SU-DHL-6 (cell line): ENCODE data around the gene SAP25.

Source experiments
- H2AFZ ChIP-seq: fragments of 200-600 bp; sonication (generic); 2 replicates; pipeline ENCODE4 v1.6.1; 2014; ENCODE audit warnings: low read depth, mild to moderate bottlenecking, moderate library complexity, mixed read lengths, antibody characterized with exemption, low read length; ENCODE audit not compliant: severe bottlenecking
- H3F3A ChIP-seq: fragments of 200-600 bp; shearing (Covaris generic); 2 replicates; pipeline ENCODE4 v1.6.0; 2016; ENCODE audit warnings: antibody characterized with exemption, mild to moderate bottlenecking; ENCODE audit not compliant: insufficient read depth
- H3K27ac ChIP-seq: fragments of 200-600 bp; sonication (generic); 2 replicates; pipeline ENCODE4 v1.5.1; 2016; ENCODE audit warnings: low read depth, mild to moderate bottlenecking, low read length, moderate library complexity, mixed read lengths
- H3K27me3 ChIP-seq: fragments of 200-600 bp; sonication (generic), shearing (Covaris generic); 2 replicates; pipeline ENCODE4 v1.6.0; 2014; ENCODE audit warnings: mild to moderate bottlenecking, low read length
- H3K36me3 ChIP-seq: fragments of 200-600 bp; sonication (generic); 2 replicates; pipeline ENCODE4 v1.6.1; 2014; ENCODE audit warnings: mild to moderate bottlenecking, low read length, mixed read lengths
- H3K4me2 ChIP-seq: fragments of 300-600, 200-600 bp; shearing (Covaris generic), sonication (generic); 2 replicates; pipeline ENCODE4 v1.6.0; 2014; ENCODE audit warnings: low read length, low read depth, mild to moderate bottlenecking; ENCODE audit not compliant: poor library complexity, severe bottlenecking
- H3K4me3 ChIP-seq: fragments of 200-600 bp; sonication (generic); 2 replicates; pipeline ENCODE4 v1.5.1; 2014; ENCODE audit warnings: antibody characterized with exemption, low read length, mild to moderate bottlenecking, mixed read lengths; ENCODE audit not compliant: insufficient read depth, poor library complexity, severe bottlenecking
- H3K79me2 ChIP-seq: fragments of 200-600 bp; sonication (generic); 2 replicates; pipeline ENCODE4 v1.6.1; 2014; ENCODE audit warnings: mild to moderate bottlenecking, low read length, moderate library complexity; ENCODE audit not compliant: insufficient read depth
- H3K9ac ChIP-seq: fragments of 200-600 bp; sonication (generic); 2 replicates; pipeline ENCODE4 v1.7.0; 2014; ENCODE audit warnings: mild to moderate bottlenecking, low read length
- H3K9me2 ChIP-seq: fragments of 200-600 bp; sonication (generic); replicated peaks from 2 replicates; pipeline ENCODE4 v1.6.1; 2014; ENCODE audit warnings: low read length; ENCODE audit not compliant: insufficient read depth
- H3K9me3 ChIP-seq: fragments of 200-600 bp; sonication (generic); 2 replicates; pipeline ENCODE4 v1.6.1; 2014; ENCODE audit warnings: low read length, mixed read lengths; ENCODE audit not compliant: insufficient read depth
- H4K20me1 ChIP-seq: fragments of 200-600 bp; sonication (generic); 2 replicates; pipeline ENCODE4 v1.6.1; 2014; ENCODE audit warnings: low read depth, mild to moderate bottlenecking, antibody characterized with exemption, low read length, moderate library complexity, mixed read lengths
- EZH2phosphoT487 ChIP-seq: fragments of 200-600 bp; sonication (generic), shearing (Covaris generic); conservative IDR thresholded peaks from 2 replicates; pipeline ENCODE4 v1.6.1; 2018; ENCODE audit warnings: mild to moderate bottlenecking, antibody characterized with exemption, low read length, moderate library complexity, mixed read lengths
- TF ChIP-seq, protein P1 (sequence below): fragments of 200-600 bp; sonication (generic); IDR thresholded peaks from one replicate; pipeline ENCODE4 v1.5.1; 2017; ENCODE audit warnings: antibody characterized with exemption, mild to moderate bottlenecking, low read length, moderate library complexity; ENCODE audit not compliant: insufficient read depth, poor library complexity, severe bottlenecking

Gene SAP25

DNA sequence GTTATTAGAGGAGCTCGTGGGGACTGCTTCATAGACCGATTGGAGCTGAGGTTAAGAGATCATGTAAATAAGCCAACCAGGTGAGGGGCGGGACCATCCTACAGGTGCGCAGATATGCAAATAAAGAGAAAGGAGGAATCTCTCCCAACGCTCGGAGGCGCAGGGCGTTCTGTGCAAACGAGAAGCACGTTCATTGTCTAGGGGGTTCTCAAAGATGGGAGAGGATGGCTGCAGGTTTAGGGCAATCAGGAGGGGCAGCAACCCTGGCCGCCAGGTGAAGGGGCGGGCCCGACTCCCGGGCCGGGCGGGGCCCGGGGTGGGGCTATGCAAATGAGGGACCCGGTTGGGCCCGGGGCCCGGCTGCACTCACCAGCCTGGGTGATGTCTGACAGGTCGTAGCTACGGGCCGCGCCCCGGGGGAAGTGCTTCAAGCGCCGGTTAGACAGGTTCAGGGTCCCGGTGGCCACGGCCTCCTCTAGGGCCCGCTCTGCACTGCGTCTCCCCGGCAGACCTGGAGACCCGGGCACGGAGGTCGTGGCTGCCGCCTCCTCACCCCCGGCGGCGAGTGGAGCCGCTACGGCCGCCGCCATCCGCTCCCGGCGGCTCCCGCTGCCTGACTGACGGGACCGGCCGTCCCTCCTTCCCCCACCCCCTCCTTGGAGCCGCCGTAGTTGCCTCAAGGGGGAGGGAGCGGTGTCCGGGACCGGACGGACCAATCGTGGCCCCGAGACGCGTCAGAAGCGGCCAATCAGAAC is 12.0 kb upstream of the SAP25 start, which contains the start of gene LRCH4:
Gene LRCH4, minus strand, starts transcription at position 619 of the 755 bp plus-strand sequence. Its CDS starts 29 bp downstream, at position 590.
- Histone ChIP-seq H3K27ac (peak within 1 kb of the TSS; percentile 80), H3K4me3 (peak within 1 kb of the TSS; percentile 78), H4K20me1 (no peaks in the 10 kb centered on the region), H3K9me3 (no peaks in the 10 kb centered on the region), H3K79me2 (peaks cover 19% of the 10 kb centered on the region), H3K9ac (peak within 1 kb of the TSS; percentile 81), H3K27me3 (no peaks in the 10 kb centered on the region), H3K36me3 (no peaks in the 10 kb centered on the region), H3K9me2 (no peaks in the 10 kb centered on the region), H3F3A (peaks cover 9% of the 10 kb centered on the region; the same call in 1 of the 2 replicates), H2AFZ (peak within 1 kb of the TSS; percentile 90), H3K4me2 (peak within 1 kb of the TSS; percentile 77)
- TF ChIP-seq, protein P1, sequence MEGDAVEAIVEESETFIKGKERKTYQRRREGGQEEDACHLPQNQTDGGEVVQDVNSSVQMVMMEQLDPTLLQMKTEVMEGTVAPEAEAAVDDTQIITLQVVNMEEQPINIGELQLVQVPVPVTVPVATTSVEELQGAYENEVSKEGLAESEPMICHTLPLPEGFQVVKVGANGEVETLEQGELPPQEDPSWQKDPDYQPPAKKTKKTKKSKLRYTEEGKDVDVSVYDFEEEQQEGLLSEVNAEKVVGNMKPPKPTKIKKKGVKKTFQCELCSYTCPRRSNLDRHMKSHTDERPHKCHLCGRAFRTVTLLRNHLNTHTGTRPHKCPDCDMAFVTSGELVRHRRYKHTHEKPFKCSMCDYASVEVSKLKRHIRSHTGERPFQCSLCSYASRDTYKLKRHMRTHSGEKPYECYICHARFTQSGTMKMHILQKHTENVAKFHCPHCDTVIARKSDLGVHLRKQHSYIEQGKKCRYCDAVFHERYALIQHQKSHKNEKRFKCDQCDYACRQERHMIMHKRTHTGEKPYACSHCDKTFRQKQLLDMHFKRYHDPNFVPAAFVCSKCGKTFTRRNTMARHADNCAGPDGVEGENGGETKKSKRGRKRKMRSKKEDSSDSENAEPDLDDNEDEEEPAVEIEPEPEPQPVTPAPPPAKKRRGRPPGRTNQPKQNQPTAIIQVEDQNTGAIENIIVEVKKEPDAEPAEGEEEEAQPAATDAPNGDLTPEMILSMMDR = no peak
- no peak for TF ChIP-seq EZH2phosphoT487

DNA sequence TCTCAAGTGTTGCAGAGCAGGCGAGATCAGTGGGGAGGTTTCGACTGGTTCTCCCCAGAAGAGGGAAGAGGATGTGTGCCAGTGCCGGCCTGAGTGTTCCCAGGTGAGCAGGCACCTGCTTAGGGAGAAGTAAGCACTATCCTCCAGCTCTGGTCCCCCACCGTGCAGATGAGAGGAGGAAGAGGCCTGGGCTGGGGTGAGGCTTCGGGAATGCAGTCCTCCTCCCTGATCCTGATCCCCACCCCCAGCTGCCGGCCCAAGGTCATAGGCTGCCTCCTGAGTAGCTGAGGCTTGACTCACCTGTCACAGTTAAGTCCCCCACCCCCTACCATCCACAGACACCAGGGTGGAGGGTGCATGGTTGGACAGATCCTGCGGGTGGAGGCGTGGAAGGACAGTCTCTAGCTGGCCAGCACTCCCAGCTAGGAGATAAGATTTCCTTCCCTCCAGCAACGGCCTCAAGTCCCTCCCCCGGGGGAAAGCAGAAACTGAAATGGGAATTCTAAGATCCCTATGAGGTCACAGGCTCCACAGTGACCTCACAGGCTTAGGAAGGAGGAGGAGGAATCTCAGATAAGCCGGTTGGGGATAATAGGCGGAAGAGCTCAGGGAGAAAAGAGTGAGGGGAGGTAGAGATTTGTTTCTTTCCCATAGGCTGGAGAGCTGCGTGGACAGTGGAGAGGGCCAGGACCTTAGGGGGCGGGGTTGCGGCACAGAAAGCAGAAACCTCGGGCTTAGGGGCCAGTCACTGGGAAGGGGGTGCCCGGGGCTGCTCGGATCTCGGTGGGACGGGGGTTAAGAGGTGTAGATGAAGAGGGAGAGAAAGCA is 11.2 kb upstream of the SAP25 start:
- Histone ChIP-seq H3K9me2 (no peaks in the 10 kb centered on the region), H2AFZ (no peak overlapping the region), H4K20me1 (no peaks in the 10 kb centered on the region), H3F3A (peaks cover 9% of the 10 kb centered on the region; the same call in 1 of the 2 replicates), H3K27me3 (no peaks in the 10 kb centered on the region), H3K4me2 (peak overlapping the region; percentile 76), H3K9me3 (no peaks in the 10 kb centered on the region), H3K4me3 (peak overlapping the region; percentile 76), H3K9ac (peak overlapping the region; percentile 81), H3K27ac (peak overlapping the region; percentile 80), H3K79me2 (peaks cover 19% of the 10 kb centered on the region), H3K36me3 (no peaks in the 10 kb centered on the region)
- TF ChIP-seq, protein P1 = no peak
- no peak for TF ChIP-seq EZH2phosphoT487

DNA sequence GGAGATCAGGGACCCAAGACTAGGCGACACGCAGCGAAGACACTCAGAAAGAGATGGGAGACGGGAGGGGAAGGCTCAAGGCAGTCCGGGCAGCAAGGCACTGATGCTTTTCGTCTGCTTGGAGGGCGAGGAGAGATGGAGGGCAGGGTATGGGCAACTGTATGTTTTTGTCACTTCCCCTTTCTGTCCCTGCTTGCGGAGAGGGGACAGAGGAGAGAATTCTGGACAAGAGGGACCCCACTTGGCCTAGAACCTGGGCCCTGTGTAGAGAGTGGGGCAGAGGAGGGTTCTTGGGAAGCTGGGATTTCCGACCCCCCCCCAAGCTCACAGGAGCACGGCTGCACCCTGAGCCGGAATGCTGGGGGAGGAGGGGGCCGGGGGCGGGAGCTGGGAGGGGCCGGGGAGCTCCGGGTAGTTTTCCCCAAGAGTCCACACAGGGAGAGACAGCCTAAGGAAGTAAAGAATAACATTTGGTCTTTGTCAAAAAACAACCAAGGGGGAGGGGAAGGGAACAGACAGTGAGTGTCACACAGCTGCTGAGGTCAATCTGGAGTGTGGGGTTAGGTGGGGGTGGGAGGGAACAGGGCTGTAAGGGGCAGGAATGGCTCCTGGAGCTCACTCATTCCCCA is 10.5 kb upstream of the SAP25 start:
- peak overlapping the region; percentile 29 for H2AFZ ChIP-seq
- H3K4me2 ChIP-seq = peak overlapping the region; percentile 76
- peaks cover 9% of the 10 kb centered on the region; the same call in 1 of the 2 replicates for H3F3A ChIP-seq
- H3K27me3 ChIP-seq = no peaks in the 10 kb centered on the region
- TF ChIP-seq, protein P1 = no peak
- no peak for TF ChIP-seq EZH2phosphoT487
- peak overlapping the region; percentile 76 for H3K4me3 ChIP-seq
- no peaks in the 10 kb centered on the region for H4K20me1 ChIP-seq
- H3K27ac ChIP-seq = peak overlapping the region; percentile 80
- H3K9ac ChIP-seq = peak overlapping the region; percentile 81
- H3K9me3 ChIP-seq = no peaks in the 10 kb centered on the region
- no peaks in the 10 kb centered on the region for H3K36me3 ChIP-seq
- H3K9me2 ChIP-seq = no peaks in the 10 kb centered on the region
- H3K79me2 ChIP-seq = peaks cover 19% of the 10 kb centered on the region
